Activated CD8-positive, alpha-beta T cell treated with anti-CD3 and anti-CD28 coated beads for 36 hours (primary cell): ENCODE measurements around the gene PAF1. TPM values are rescaled to one million over a fixed set of nuclear protein-coding genes. Genes with fewer than 3 reads are reported as not detected.

Experiments used
- ATAC-seq: fragments of 200-7000 bp; cut with Tn5 transposase; one replicate; pipeline ENCODE4 v1.10.0; 2021; ENCODE audit warnings: mild to moderate bottlenecking, moderate library complexity
- CTCF ChIA-PET: fragments of 350-600 bp; sonication (Branson Sonifier 250); formaldehyde crosslinking; loops from one replicate; lab custom pipeline; 2021; ENCODE audit warnings: antibody characterized with exemption; lab: Charles Lee
- POLR2A ChIA-PET: fragments of 350-600 bp; sonication (Branson Sonifier 250); formaldehyde crosslinking; loops from one replicate; lab custom pipeline; 2021; ENCODE audit warnings: antibody characterized with exemption; lab: Charles Lee
- DNase-seq: peaks from one replicate; pipeline ENCODE4 v3.0.0-alpha.2; 2020
- H3K27ac Mint-ChIP-seq: one replicate; pipeline ENCODE4 v1.8.0; 2021; ENCODE audit warnings: mild to moderate bottlenecking, mixed read lengths
- H3K27me3 Mint-ChIP-seq: one replicate; pipeline ENCODE4 v1.8.0; 2021; ENCODE audit warnings: mixed read lengths
- H3K36me3 Mint-ChIP-seq: one replicate; pipeline ENCODE4 v1.8.0; 2021; ENCODE audit warnings: low read depth, mixed read lengths
- H3K4me1 Mint-ChIP-seq: one replicate; pipeline ENCODE4 v1.8.0; 2021; ENCODE audit warnings: low read depth, mixed read lengths
- H3K4me3 Mint-ChIP-seq: one replicate; pipeline ENCODE4 v1.8.0; 2021; ENCODE audit warnings: mild to moderate bottlenecking, moderate library complexity, mixed read lengths
- H3K9me3 Mint-ChIP-seq: one replicate; pipeline ENCODE4 v1.8.0; 2021; ENCODE audit warnings: mixed read lengths
- CTCF ChIP-seq: fragments of 200-600 bp; IDR thresholded peaks from one replicate; pipeline ENCODE4 v1.8.0; 2022; ENCODE audit warnings: antibody characterized with exemption, mild to moderate bottlenecking
- intact Hi-C: fragments of 100-400 bp; cut with micrococcal nuclease; formaldehyde crosslinking; loops from one replicate; pipeline ENCODE4 v1.10.0; 2022
- total RNA-seq, 2 experiments: library from RNA; stranded (reverse); gene quantifications; one replicate each; pipeline ENCODE4 v1.2.3, GENCODE V29; 2021

Gene PAF1
- total RNA-seq, 2 experiments from 2014 or later = 35.5 to 36.5 TPM

GRCh38 chr19:39430675-39431593 lies 40.0 kb upstream of the PAF1 start:
- CTCF ChIA-PET = no interaction called here
- DNase-seq (peak; percentile 74), ATAC-seq (peak; percentile 70)
- H3K27me3 Mint-ChIP-seq = no peaks in the 10 kb centered on the region
- no peaks in the 10 kb centered on the region for H3K9me3 Mint-ChIP-seq
- H3K27ac Mint-ChIP-seq = peak overlapping the region; percentile 89
- H3K4me1 Mint-ChIP-seq = peaks cover 38% of the 10 kb centered on the region
- intact Hi-C loops = no loop called here
- TF ChIP-seq CTCF = no peak
- peak overlapping the region; percentile 6 for H3K4me3 Mint-ChIP-seq
- POLR2A ChIA-PET = interaction anchor here (0.7 to 5.9 kb wide), 7 partner anchors 7 to 109 kb away, joined by 3 to 137 read pairs (median 4); partner anchors contain the start of genes GMFG and SUPT5H
- H3K36me3 Mint-ChIP-seq = peaks cover 37% of the 10 kb centered on the region

- intact Hi-C loops = no loop called here
- CTCF ChIA-PET = interaction anchor here (0.7 to 1.3 kb wide), 4 partner anchors 12 to 104 kb away, joined by 3 to 4 read pairs (median 3); partner anchors contain the start of gene EID2B
Measured at GRCh38 chr19:39428283-39429112, 37.6 kb upstream of the PAF1 start.

GRCh38 chr19:39427707-39428106 lies 36.8 kb upstream of the PAF1 start:
- H3K27me3 Mint-ChIP-seq = no peaks in the 10 kb centered on the region
- peaks cover 16% of the 10 kb centered on the region for H3K4me1 Mint-ChIP-seq
- DNase-seq = no peak
- POLR2A ChIA-PET = interaction anchor here (1.0 to 3.4 kb wide), 8 partner anchors 8 to 37 kb away, joined by 3 to 24 read pairs (median 6); partner anchors contain the start of genes MED29, PAF1, PLEKHG2 and RPS16
- no peak for ATAC-seq
- no peaks in the 10 kb centered on the region for H3K9me3 Mint-ChIP-seq
- H3K4me3 Mint-ChIP-seq = no peak overlapping the region
- no peak for TF ChIP-seq CTCF
- H3K36me3 Mint-ChIP-seq = peaks cover 6% of the 10 kb centered on the region
- intact Hi-C loops = no loop called here
- H3K27ac Mint-ChIP-seq = no peak overlapping the region
- CTCF ChIA-PET = interaction anchor here (0.7 to 1.3 kb wide), 4 partner anchors 13 to 105 kb away, joined by 3 to 4 read pairs (median 3); partner anchors contain the start of gene EID2B

More at GRCh38 chr19:39428283-39429112, 37.6 kb upstream of the PAF1 start:
- Mint-ChIP-seq H3K27ac (no peak overlapping the region), H3K4me1 (peaks cover 24% of the 10 kb centered on the region), H3K27me3 (no peaks in the 10 kb centered on the region), H3K9me3 (no peaks in the 10 kb centered on the region), H3K4me3 (no peak overlapping the region), H3K36me3 (peaks cover 14% of the 10 kb centered on the region)
- TF ChIP-seq CTCF = no peak
- POLR2A ChIA-PET = interaction anchor here (0.8 to 3.4 kb wide), 7 partner anchors 10 to 32 kb away, joined by 3 to 24 read pairs (median 6); partner anchors contain the start of gene SUPT5H
- DNase-seq (no peak), ATAC-seq (no peak)

- TF ChIP-seq CTCF = no peak
- Mint-ChIP-seq H3K27me3 (no peaks in the 10 kb centered on the region), H3K9me3 (no peaks in the 10 kb centered on the region), H3K4me3 (no peak overlapping the region), H3K4me1 (peaks cover 9% of the 10 kb centered on the region), H3K36me3 (peaks cover 2% of the 10 kb centered on the region), H3K27ac (no peak overlapping the region)
- ATAC-seq = no peak
- CTCF ChIA-PET = interaction anchor here (1.7 to 2.2 kb wide), 2 partner anchors 14 to 28 kb away, joined by 6 to 7 read pairs; partner anchors contain the start of gene PLEKHG2
- POLR2A ChIA-PET = interaction anchor here (1.3 to 3.4 kb wide), 6 partner anchors 8 to 35 kb away, joined by 3 to 24 read pairs (median 6); partner anchors contain the start of genes MED29, PAF1, RPS16 and SUPT5H
- no peak for DNase-seq
- intact Hi-C loops = no loop called here
Measured at GRCh38 chr19:39426170-39426569, 35.3 kb upstream of the PAF1 start.
